ENCODE data around the gene WFIKKN1. TPM values are rescaled to one million over a fixed set of nuclear protein-coding genes. Genes with fewer than 3 reads are reported as not detected.
"Not testable (repeated sequence)": the region's sequence is repeated elsewhere in the genome, so short reads cannot be mapped to it uniquely, and the experiment has no call there.

Gene WFIKKN1
- total and polyA plus RNA-seq, 11 donors = 0.15 to 1.1 (median 0.29) TPM

GRCh38 chr16:595094-595528 lies 35.7 kb upstream of the WFIKKN1 start:
- Histone ChIP-seq H3K4me1 (peaks cover 0 to 36% (median 12%) of the 10 kb centered on the region in 12 donors), H3K27ac (no peak overlapping the region)

GRCh38 chr16:595942-596735 lies 34.6 kb upstream of the WFIKKN1 start:
- 87 to 91% (median 90%) methylated on average over 34 of the region's 34 CpGs for WGBS, 4 donors
- peaks cover 0 to 24% (median 6%) of the 10 kb centered on the region in 9 donors for H3K36me3 ChIP-seq
- H3K4me1 ChIP-seq = peaks cover 0 to 28% (median 8%) of the 10 kb centered on the region in 12 donors
- intact Hi-C loops (cut with DNase I) = loop anchor here in 1 of 10 donors (5.0 kb wide), 1 partner anchor 36 kb away; the partner anchor contains the start of gene WFIKKN1
- H3K9me3 ChIP-seq = no peaks in the 10 kb centered on the region
- no peak overlapping the region for H3K27ac ChIP-seq
- TF ChIP-seq POLR2A (IDR thresholded peaks at IDR 0.05) (no peak), CTCF (IDR thresholded peaks at IDR 0.05) (no peak)
- DNase-seq (peak in 1 of 5 donors; percentile 19), ATAC-seq (no peak)
- H3K4me3 ChIP-seq = no peak overlapping the region
- no peaks in the 10 kb centered on the region for H3K27me3 ChIP-seq

More at GRCh38 chr16:595094-595528, 35.7 kb upstream of the WFIKKN1 start:
- 85 to 92% (median 89%) methylated on average over 10 to 18 of the region's 18 CpGs for WGBS, 4 donors
- DNase-seq (peak in 1 of 5 donors; percentile 26), ATAC-seq (no peak)
- intact Hi-C loops (cut with DNase I) = loop anchor here in 1 of 10 donors (5.0 kb wide), 1 partner anchor 37 kb away; the partner anchor contains the start of gene WFIKKN1
- H3K27me3 ChIP-seq = no peaks in the 10 kb centered on the region
- no peak overlapping the region for H3K4me3 ChIP-seq
- H3K9me3 ChIP-seq = no peaks in the 10 kb centered on the region
- peaks cover 0 to 17% (median 6%) of the 10 kb centered on the region in 9 donors for H3K36me3 ChIP-seq
- no peak for TF ChIP-seq CTCF (IDR thresholded peaks at IDR 0.05)
- no peak for TF ChIP-seq POLR2A (IDR thresholded peaks at IDR 0.05)

GRCh38 chr16:596736-597060 lies 34.1 kb upstream of the WFIKKN1 start:
- 94 to 96% (median 96%) methylated on average over 12 of the region's 12 CpGs for WGBS, 4 donors
- peaks cover 0 to 24% (median 6%) of the 10 kb centered on the region in 9 donors for H3K36me3 ChIP-seq
- TF ChIP-seq POLR2A (IDR thresholded peaks at IDR 0.05) (no peak), CTCF (IDR thresholded peaks at IDR 0.05) (no peak)
- H3K4me1 ChIP-seq = peaks cover 0 to 22% (median 5%) of the 10 kb centered on the region in 12 donors
- DNase-seq (no peak), ATAC-seq (no peak)
- H3K27me3 ChIP-seq = no peaks in the 10 kb centered on the region
- no peaks in the 10 kb centered on the region for H3K9me3 ChIP-seq
- no peak overlapping the region for H3K4me3 ChIP-seq
- intact Hi-C loops (cut with DNase I) = loop anchor here in 1 of 10 donors (5.0 kb wide), 1 partner anchor 36 kb away; the partner anchor contains the start of gene WFIKKN1
- no peak overlapping the region for H3K27ac ChIP-seq

GRCh38 chr16:597655-598054 lies 33.1 kb upstream of the WFIKKN1 start:
- intact Hi-C loops (cut with DNase I) = loop anchor here in 1 of 10 donors (5.0 kb wide), 1 partner anchor 35 kb away; the partner anchor contains the start of gene WFIKKN1
- H3K36me3 ChIP-seq = peaks cover 0 to 22% (median 6%) of the 10 kb centered on the region in 9 donors

More at GRCh38 chr16:597655-598054, 33.1 kb upstream of the WFIKKN1 start:
- peaks cover 0 to 13% (median 0%) of the 10 kb centered on the region in 12 donors for H3K4me1 ChIP-seq
- WGBS, 4 donors = 96 to 98% (median 97%) methylated on average over 6 to 7 of the region's 7 CpGs
- H3K27me3 ChIP-seq, H3K4me3 ChIP-seq, H3K27ac ChIP-seq, ATAC-seq, H3K9me3 ChIP-seq, DNase-seq: not testable (repeated sequence)
